GM21529 (cell line): ENCODE measurements around the gene LRRC75A.

Experiments used
- ATAC-seq: cut with Tn5 transposase; IDR thresholded peaks from one replicate; pipeline ENCODE4 v1.9.1; 2021; ENCODE audit not compliant: unreplicated experiment

The LRRC75A gene

GRCh38 chr17:16494059-16494458 lies 2.1 kb upstream of the LRRC75A start:
- no peak for ATAC-seq

GRCh38 chr17:16493531-16494046 lies 1.6 kb upstream of the LRRC75A start:
- ATAC-seq = no peak

DNA sequence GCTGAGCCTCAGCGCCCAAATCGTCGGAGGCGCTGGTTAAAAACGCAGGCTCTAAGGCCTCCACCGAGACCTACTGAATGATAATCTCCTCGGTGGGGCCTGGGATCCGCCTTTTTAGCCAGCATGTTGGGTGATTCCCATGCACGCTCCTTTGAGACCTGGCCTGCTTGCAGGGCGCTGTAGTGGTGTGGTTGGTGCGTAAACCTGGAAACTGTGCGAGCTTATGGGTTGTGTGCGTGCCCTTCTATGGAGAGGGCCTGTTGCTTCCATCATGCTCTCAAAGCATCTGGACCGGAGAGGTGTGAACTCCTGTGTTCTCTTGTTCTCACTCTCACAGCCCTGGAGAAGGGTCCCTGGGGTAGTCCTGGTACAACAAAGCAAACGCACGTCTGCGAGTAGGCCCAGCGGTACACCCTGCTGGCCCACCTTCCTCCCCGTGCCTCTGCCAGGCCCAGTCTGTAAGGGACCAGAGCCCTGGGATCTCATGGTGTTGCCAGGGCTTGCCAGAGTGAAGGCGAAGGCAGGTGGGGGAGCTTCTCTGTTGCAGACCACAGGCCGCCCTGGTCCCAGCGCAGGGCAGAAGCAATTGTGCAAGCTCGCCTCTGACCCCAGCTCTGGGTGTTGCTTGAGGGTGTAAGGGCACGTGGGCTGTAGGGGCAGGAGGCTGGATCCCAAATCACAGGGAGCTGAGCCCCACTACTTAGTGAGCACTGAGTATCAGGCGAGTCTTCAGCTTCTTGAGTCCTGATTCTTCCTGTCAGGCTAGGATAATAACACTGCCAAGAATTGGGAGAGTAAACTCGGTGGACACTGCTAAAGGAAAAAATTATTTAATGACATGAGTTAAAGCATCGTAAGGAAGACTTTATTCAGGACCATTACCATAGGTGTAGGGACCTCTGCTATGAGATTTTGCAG lies 879 bp upstream of the LRRC75A start:
- no peak for ATAC-seq

DNA sequence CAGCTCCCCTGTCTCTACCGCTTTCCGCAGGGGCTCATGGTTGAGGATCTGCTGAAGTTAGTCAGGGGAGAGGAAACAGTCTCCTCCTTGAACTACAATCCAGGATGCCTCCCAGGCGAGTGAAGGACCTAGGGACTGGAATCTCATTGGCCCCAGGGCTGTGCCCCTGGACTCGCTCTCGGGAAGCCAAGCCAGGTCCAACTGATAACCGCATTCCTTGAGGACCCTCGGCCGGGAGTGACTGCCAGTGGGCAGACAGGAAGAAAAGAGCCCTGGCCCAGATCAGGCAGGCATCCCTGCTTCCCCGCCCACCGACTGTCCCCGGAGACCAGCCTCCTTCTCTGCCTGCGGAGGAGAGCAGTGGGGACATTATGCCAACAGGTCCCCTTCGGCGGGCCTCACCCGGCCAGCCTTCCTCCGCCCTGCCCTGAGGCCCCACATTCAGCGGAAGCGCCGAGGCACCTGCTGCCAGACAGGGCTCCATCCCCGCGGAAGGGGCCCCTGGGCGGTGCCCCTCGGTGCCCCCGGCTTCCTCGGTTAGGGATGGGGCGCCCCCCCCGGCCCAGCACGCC lies 776 bp downstream of the LRRC75A start:
- ATAC-seq = no peak

GRCh38 chr17:16489431-16489830 lies 2.6 kb downstream of the LRRC75A start:
- ATAC-seq = no peak

- no peak for ATAC-seq
Measured at GRCh38 chr17:16488968-16489337, 3.0 kb downstream of the LRRC75A start.

DNA sequence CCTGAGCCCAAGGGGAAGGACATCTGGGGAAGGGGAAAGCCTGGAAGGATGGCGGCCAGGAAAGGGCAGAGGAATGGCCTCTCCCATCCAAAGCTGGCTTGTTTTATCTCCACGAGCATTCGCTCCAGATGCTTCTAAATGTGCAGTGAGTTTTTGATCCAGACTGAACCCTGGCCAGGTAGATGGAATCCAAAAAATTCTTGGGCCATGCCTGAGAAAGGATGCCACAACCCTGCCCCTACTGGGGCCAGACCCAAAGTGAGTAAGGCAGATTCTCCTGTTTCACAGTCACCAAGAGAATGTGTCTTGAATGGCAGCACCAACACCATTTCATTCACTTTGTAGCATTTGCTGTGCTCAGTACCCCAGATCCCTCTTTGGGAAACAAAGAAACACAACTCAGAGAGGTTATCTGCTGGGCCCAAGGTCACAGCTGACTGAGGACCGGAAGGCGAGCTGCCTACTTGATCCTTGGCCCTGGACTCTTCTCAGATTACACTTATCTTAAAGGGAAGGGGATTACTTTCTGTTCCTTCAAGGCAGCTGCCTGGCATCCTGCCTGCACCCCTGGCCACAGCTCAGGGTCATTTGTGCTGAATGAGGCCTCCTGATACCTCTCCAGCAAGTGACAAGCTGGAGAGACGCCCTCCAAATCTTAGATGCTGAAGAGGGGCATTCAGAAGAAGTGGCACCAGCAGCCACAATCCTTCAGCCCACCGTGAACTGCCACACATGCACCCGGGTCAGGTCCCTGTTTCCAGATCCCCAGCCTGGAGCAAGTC lies 3.6 kb downstream of the LRRC75A start:
- ATAC-seq = no peak

DNA sequence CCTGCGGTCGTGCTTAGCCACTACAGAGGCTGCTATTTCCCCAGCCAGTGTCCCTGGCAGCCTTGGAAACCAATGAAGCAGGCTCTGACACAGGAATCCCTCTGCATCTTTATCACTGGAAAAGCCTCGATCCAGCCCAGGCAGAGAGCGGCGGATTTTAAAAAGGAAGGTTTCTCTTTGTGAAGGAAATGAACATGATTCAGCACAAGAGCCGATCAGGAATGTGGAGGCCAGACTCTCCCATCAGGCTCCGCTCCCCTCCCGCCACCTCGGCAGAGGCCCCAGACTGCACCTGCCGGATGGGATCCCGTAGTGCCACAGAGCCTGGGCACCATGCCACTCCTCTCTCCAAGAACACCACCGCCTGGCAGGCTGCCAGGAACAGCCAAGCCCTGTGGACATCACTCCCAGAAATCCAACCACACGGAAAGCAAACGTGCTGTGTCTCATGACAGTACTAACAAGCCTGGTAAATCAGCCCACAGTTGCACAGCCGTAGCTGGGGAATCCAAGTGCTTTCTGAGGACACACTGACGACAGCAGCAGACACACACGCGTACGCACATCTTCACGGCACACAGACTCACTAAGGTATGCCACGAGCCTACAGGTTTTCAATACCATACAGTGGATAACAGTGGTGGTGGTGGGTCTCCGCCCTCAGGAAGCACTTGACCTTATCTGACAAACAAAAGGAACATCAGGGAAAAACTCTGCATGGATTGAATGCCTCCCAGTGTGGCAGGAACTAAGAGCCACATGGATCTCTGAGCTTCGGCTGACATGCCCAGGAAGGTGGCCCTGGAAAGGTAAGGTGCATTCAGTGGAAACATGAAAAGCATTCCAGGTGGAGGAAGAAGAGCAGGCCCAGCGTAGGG lies 5.4 kb downstream of the LRRC75A start:
- no peak for ATAC-seq

DNA sequence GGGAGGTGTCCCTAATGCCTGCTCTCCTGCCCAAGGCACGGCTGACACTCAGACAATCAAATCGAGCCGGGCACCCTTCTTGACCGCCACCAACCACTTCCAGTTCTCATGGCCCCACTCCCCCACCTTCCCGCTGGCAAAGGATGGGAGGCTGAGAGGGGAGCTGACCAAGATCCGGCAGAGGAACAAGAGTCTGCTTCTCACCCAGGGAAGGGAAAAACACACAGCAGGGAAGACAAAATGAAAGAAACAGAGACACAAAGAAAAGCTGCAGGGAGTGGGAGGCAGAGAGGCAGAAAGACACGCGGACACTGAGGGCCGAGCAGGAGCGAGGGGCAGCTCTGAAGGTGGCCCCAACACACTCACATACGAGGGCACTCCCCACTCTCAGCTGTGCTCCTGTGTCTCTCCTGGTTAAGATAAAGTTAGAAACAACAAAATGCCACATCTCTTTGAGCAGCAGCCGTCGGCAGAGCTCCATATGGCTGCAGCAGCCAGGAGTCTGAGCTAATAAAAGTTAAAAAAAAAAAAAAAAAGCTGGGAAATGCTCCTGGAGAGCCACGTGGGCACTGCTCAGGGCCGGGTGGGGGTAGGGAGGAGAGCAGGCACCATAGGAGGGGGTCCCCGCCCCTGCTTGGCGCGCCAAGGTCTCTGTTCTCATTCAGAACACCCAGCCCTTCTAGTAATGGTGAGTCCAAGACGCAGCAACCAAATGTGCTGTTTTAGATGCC lies 7.4 kb downstream of the LRRC75A start:
- no peak for ATAC-seq

- ATAC-seq = no peak
Measured at GRCh38 chr17:16483021-16483645, 8.9 kb downstream of the LRRC75A start.

DNA sequence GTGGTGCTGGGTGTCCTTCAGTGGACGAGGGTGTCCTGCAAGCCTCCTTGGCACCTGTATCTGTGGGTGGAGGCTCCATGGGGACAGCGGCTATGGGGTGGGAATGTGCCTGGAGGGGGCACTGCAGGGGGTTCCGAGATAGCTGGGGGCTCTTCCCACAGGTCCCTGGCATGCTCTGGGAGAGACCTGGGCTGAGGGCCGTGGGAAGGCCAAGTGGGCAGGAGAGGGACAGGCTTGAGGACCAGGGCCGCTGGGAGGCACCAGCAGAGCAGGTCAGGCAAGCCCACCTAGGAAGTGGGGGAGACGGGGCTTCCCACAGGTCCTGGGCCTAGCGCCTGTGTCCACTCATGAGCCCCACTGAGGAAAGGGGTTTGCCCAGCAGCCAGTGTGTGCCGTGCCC lies 9.7 kb downstream of the LRRC75A start:
- no peak for ATAC-seq

- no peak for ATAC-seq
Measured at GRCh38 chr17:16480995-16481394, 11.0 kb downstream of the LRRC75A start.

GRCh38 chr17:16479264-16479663 lies 12.7 kb downstream of the LRRC75A start:
- ATAC-seq = no peak

- no peak for ATAC-seq
Measured at GRCh38 chr17:16478649-16479048, 13.3 kb downstream of the LRRC75A start.

DNA sequence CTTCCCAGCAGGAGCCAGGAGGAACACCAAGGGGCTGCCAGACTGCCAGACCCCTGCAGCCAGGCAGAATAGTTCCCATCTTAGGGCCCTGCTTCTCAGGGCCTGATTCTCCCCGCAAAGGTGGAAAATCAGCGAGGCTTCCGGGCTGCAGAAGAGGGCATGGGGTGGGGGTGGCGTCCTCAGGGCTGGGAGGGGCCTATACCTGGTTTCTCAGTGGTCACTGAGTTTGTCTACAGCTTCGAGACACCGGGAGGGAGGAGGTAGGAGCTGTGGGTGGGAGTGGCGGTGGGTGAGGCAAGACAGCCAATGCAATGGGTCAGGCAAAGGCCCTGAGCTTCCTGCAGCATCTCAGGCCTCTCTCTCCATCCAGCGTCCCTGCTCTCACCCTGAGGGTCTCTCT lies 14.3 kb downstream of the LRRC75A start:
- no peak for ATAC-seq

GRCh38 chr17:16477255-16477654 lies 14.7 kb downstream of the LRRC75A start:
- no peak for ATAC-seq

GRCh38 chr17:16475179-16475704 lies 16.8 kb downstream of the LRRC75A start:
- no peak for ATAC-seq

DNA sequence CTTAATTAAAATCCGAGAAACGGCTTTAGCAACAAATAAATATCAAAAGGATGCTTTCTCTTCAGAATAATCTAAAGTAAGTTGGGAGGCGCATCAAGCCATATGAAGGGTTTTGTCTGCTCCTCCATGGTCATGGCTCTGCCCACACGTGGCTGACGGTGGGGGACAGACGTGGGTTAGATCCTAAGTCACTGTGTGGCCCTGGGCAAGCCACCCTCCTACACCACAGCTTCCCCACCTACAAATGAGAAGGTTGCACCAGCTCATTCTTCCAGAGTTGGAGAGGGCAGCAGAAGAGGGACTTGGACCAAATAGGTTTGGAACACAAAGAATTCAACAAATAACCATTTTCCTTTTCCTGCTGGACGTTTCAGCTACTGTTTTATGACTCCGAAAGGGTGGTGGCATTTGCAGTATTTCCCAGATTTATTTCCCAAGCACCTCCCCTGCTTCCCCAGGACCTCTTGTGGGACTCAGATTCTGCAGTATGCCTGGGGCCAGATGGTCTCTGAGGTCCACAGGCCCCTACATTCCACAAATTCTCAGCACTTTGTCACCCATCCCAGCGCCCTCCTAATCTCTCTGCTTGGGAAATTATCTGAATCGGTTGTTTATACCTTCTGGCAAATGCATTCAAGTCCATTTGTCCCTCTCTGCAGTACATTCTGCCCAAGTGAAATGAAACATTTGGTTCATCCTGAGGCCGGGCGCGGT lies 17.8 kb downstream of the LRRC75A start:
- ATAC-seq = no peak
